Islet of Langerhans (tissue), 1 donor: ENCODE data around the gene GRM4.
"Not testable (repeated sequence)": the region's sequence is repeated elsewhere in the genome, so short reads cannot be mapped to it uniquely, and the experiment has no call there.

Experiments used
- FAIRE-seq: peaks from one replicate; lab custom pipeline; 2011; peaks lifted over from hg19 to GRCh38; lab: Jason Lieb, UNC

Gene GRM4

DNA sequence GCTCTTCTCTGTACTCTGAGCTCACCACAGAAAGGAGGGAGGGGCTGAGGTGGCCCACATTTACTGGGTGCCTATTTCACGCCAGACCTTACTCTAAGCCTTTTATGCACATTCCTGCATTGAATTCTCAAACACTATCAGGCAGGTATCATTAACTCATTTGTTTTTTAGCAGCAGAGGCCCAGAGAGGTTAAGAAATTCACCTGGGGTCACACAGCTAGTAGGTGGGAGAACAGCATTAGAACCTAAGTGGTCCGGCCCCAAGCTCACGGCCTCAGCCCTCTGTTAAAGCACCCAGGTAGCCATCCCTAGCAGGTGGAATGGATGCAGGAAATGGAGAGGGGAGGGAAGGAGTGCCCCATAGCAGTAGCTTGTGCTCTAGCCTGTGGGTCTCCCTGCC lies 84.5 kb downstream of the GRM4 start:
- no peak for FAIRE-seq

- no peak for FAIRE-seq
Observed at GRCh38 chr6:34059914-34060313, 86.0 kb downstream of the GRM4 start.

- no peak for FAIRE-seq
Observed at GRCh38 chr6:34059136-34059731, 86.7 kb downstream of the GRM4 start.

DNA sequence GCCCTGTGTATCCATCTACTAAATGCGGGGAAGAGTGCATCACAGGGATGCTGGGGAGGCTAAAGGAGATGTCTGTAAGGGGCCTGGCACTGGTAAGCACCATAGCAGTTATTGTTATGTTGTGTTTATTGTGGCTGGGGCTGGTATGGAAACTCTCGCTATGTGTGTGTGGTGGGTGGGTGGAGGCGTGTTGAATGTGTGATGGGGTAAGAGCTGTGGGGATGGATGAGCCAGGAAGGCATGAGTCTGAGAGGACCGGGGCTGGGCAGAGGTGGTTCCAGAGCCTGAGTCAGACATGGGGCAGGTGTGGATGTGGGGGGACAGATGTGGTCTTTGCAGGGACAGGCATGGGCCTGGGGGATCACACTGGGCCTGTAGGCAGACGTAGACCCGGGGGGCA lies 88.1 kb downstream of the GRM4 start:
- FAIRE-seq, result no peak

GRCh38 chr6:34057191-34057590 lies 88.7 kb downstream of the GRM4 start:
- no peak for FAIRE-seq

- no peak for FAIRE-seq
Observed at GRCh38 chr6:34056305-34057108, 89.4 kb downstream of the GRM4 start.

- no peak for FAIRE-seq
Observed at GRCh38 chr6:34055223-34055933, 90.5 kb downstream of the GRM4 start.

DNA sequence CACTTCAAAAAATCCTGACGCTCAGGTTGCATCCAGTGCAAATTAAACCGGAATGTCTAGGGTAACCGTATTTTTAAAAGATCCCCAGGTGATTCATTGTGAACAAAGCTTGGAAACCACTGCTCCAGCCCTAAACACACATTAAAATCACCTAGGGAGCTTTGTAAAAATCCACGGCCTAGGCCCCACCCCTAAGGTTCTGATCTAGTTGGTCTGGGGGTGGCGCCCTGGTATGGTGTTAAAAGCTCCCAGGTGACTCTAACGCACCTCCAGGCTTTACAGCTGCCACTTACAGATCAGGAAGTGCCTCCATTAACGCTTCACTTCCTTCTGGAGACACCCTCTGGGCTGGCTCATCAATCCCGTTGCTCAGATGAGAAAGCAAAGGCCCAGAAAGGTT lies 92.2 kb downstream of the GRM4 start:
- FAIRE-seq, result no peak

- FAIRE-seq, result no peak
Observed at GRCh38 chr6:34052918-34053608, 92.8 kb downstream of the GRM4 start.

DNA sequence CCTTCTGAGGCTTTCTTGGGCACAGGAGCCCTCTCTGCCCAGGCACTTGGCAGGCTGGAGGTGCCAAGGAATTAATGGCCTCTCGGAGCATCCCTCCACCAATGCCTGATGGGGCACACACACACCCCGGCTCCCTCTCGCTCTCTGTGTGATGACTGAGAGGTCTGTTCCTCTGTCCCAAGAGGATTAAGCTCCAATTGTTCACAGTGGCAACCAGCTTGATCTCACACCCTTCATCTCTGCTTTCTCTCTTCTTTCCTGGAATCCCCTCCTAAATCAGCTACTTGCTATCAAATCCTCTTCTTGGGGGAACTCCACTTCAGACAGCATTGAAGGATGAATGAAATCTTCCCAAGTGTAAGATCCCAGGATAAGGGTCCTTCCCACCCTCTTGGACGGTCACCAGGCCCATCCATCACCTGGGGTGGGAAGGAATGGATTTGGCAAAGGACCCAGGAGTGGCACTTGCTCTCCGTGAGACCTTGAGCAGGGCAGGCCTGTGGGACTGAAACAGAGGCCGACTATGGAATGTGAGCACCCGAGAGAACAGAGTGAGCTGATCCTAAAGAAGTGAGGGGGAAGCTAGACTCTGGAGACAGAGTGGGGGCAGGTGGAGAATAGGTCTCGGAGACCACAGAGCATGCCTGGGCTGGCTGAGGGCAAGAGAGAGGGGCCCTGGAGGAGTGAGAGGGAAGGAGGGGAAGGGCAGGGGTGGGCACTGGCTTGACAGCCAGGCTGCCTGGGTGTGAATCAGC lies 93.6 kb downstream of the GRM4 start:
- no peak for FAIRE-seq

DNA sequence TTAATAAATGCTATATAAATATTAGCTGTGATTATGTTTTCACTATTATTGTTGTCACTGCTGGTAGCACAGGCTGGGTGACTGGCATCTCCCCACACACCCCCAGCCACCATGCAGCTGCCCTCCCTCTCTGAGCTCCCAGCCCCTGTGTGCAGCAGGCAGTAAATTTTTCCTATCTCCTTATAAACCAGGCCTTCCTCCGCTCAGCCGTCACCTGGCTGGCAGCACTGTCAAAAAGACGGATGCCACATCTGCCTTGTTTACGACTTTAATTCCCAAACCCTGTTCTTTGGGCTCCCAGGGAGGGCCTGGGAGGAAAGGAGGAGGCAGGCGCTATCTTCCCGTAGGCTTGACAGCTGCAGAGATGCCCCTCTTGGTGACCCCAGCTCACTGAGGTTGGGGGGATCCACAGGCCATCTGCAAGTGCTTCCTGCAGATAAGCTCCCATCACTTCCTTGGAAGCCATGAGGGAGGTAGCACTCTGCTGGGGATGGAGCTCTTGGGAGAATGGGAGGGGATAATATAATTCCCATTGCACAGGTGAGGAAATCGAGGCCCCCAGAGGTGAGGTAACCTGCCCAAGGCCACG lies 94.5 kb downstream of the GRM4 start:
- no peak for FAIRE-seq

DNA sequence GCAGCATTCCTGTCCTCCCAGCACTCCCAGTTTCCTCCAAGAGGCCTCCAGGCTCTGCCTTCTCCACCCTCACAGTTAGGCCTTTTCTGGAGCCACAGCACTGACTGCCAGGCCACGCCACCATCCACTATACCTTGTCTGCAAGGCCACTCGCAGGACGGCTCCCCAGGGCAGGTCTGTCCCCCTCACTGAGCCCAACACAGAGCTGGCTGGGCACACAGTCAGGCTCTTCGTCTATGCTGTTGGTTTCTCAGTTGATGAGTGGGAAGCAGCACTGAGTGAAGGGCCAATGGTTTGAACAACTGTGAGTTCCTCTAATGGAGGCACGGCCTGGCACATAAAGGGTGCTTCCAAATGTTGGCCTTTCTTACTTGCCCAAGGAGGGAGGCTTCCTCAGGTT lies 95.2 kb downstream of the GRM4 start:
- FAIRE-seq, result no peak

- no peak for FAIRE-seq
Observed at GRCh38 chr6:34049395-34050342, 96.2 kb downstream of the GRM4 start.

DNA sequence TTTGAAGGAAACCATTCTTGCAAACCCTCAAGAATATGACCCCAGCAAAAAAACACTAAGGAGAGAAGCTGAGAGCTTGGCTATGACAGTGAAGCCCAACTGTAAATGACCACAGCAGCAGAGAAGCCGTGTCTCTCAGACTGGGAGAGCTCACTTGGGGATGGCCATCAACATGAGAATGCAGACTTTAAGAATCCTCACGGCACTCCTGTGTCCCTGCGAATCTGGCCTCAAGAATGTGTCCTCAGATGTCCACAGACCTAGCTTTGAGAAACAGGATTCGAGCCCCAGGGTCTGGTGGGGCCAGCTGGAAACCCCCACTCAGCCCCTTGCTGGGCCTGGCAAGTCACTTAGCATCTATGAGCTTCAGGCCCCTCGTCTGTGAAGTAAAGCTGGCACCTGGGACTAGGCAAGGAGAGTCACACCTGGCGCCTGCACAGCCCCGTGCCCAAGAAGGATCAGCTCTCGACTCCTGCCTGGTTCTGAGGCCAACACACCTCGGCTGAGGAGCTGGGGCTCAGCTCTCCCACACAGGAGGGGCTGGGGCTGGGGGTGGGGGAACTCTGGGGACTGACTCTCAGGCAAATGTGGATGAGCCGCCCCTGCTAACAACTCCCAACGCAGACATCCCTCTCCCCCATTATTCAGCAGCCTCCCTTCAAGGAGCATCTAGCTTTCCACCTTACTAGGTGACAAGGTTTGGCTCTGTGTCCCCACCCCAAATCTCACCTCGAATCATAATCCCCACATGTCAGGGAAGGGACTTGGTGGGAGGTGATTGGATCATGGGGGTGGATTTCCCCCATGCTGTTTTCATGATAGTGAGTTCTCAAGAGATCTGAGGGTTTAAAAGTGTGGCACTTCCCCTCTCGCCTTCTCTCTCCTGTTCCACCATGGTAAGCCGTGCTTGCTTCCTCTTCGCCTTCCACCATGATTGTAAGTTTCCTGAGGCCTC lies 97.7 kb downstream of the GRM4 start:
- FAIRE-seq, result no peak

GRCh38 chr6:34046617-34047016 lies 99.3 kb downstream of the GRM4 start:
- no peak for FAIRE-seq

DNA sequence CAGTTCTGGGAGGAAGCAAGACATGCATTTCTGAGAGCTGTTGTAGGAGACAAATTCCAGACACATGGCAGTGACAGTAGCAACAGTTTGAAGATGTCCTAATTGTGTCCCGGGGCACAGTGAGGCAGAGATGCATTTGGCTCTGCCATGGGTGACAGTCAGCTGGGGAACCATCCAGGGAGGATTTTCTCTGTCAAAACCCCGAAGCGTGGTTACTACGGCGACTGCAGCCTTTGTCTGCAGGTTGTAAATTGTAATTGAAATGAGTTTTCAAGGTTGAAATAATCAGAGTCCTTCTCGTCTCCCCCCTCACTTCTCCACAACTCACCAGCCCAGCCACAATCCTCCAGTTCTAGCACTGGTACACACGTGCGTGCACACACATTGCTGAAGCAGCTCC lies 100.1 kb downstream of the GRM4 start:
- no peak for FAIRE-seq

DNA sequence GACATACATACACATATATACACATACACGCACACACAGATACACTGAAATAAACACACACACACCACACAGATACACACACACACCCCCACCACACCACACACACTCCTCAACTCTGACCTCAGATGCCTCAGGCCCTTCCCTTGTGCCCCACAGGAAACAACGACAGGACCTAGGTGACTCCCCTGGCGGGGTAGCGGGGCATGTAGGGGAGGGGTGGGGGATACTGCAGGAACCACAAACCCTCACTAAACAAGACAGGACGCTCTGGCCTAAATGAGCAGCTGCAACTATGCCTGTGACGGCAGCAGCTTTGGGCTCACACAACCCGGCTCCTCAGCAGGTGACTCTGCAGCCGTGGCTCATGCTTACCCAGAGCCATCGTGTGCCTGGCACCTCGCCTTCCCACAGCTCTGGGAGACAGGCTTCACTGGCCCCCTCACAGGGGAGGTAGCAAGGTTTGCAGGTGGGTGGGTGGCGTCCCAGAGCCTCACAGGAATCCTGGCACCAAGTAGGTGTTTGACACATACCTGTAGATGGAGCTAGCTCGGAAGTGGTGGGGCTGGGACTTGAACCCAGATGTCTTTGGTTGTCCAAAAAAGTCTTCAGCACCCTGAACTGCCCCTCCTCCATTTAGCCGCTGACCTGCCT lies 100.8 kb downstream of the GRM4 start:
- FAIRE-seq, result no peak

DNA sequence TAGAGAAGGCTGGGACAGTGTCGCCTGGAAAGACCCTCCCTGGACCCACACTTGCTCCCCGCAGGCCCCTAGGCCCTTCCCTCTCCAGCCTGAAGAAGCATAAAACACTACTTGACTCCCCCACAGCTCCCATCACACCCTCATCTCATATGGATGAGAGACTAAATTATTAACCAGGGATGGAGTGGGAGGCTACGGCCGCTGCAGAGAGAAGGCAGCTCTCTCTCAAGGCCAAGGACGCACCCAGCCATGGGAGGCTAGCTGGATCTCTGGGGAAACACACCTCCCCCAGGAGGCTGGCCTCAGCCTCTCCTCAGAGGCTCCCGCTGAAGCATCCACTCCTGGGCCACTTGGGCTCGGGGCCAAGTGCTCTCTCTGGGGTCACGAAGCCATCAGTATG lies 102.5 kb downstream of the GRM4 start:
- no peak for FAIRE-seq

GRCh38 chr6:34041998-34042397 lies 103.9 kb downstream of the GRM4 start:
- FAIRE-seq, result not testable (repeated sequence)
